ENCODE measurements around the gene ILF2. TPM values are rescaled to one million over a fixed set of nuclear protein-coding genes. Genes with fewer than 3 reads are reported as not detected.

ILF2 gene
- polyA plus RNA-seq, 1 experiment = 182 TPM

GRCh38 chr1:153614906-153615305 lies 55.9 kb downstream of the ILF2 start:
- TF ChIP-seq CTCF (IDR thresholded peaks at IDR 0.05; ENCODE audit: insufficient read depth, low read depth, low read length) = no peak
- 0 out of 2 replicates have a peak, but pooled peaks cover 1% of the 10 kb centered on the region for H3K36me3 ChIP-seq (ENCODE audit: control insufficient read depth, insufficient read depth, low read length)
- POLR2A ChIA-PET = interaction anchor here (1.0 kb wide), 1 partner anchor 19 kb away, joined by 3 read pairs; the partner anchor contains the start of gene CHTOP
- CTCF ChIA-PET = interaction anchor here (0.9 to 11.6 kb wide), 9 partner anchors 11 to 133 kb away, joined by 3 to 194 read pairs (median 5); partner anchors contain the start of genes S100A1 and S100A13
- H3K4me3 ChIP-seq (ENCODE audit: low read depth, low read length) = no peak overlapping the region
- H3K27me3 ChIP-seq (ENCODE audit: control insufficient read depth, insufficient read depth, low read length) = no peaks in the 10 kb centered on the region
- no peak for DNase-seq (ENCODE audit: low read depth)

GRCh38 chr1:153614189-153614900 lies 56.4 kb downstream of the ILF2 start:
- peak; percentile 32 for TF ChIP-seq CTCF (IDR thresholded peaks at IDR 0.05; ENCODE audit: insufficient read depth, low read depth, low read length)
- ChIA-PET POLR2A (interaction anchor here (1.0 to 3.5 kb wide), 2 partner anchors 13 to 19 kb away, joined by 3 to 20 read pairs; partner anchors contain the start of genes CHTOP and S100A13), CTCF (interaction anchor here (0.7 to 11.6 kb wide), 10 partner anchors 13 to 1580 kb away, joined by 3 to 194 read pairs (median 4); partner anchors contain the start of genes S100A1 and S100A13)
- Histone ChIP-seq H3K4me3 (ENCODE audit: low read depth, low read length) (no peak overlapping the region), H3K27me3 (ENCODE audit: control insufficient read depth, insufficient read depth, low read length) (no peaks in the 10 kb centered on the region), H3K36me3 (ENCODE audit: control insufficient read depth, insufficient read depth, low read length) (0 out of 2 replicates have a peak, but pooled peaks cover 1% of the 10 kb centered on the region)
- no peak for DNase-seq (ENCODE audit: low read depth)

- Histone ChIP-seq H3K36me3 (ENCODE audit: control insufficient read depth, insufficient read depth, low read length) (no peaks in the 10 kb centered on the region), H3K4me3 (ENCODE audit: low read depth, low read length) (peak overlapping the region; percentile 72), H3K27me3 (ENCODE audit: control insufficient read depth, insufficient read depth, low read length) (no peaks in the 10 kb centered on the region)
- ChIA-PET POLR2A (interaction anchor here (3.5 kb wide), 1 partner anchor 14 kb away, joined by 20 read pairs; the partner anchor contains the start of gene S100A13), CTCF (interaction anchor here (0.7 to 11.6 kb wide), 8 partner anchors 10 to 1581 kb away, joined by 3 to 194 read pairs (median 6); partner anchors contain the start of genes S100A1 and S100A13)
- TF ChIP-seq CTCF (IDR thresholded peaks at IDR 0.05; ENCODE audit: insufficient read depth, low read depth, low read length) = no peak
- no peak for DNase-seq (ENCODE audit: low read depth)
Measured at GRCh38 chr1:153613406-153613805, 57.4 kb downstream of the ILF2 start.

GRCh38 chr1:153612755-153613331 lies 58.0 kb downstream of the ILF2 start, which contains the start of gene S100A16:
Gene S100A16, minus strand, starts transcription at chr1:153613137. Its CDS starts 4,986 bp downstream, at chr1:153608151.
- ChIA-PET POLR2A (interaction anchor here (0.5 to 3.5 kb wide), 4 partner anchors 9 to 61 kb away, joined by 3 to 20 read pairs (median 8); partner anchors contain the start of genes CHTOP and S100A13), CTCF (interaction anchor here (0.9 to 11.6 kb wide), 7 partner anchors 9 to 147 kb away, joined by 3 to 194 read pairs (median 6); partner anchors contain the start of genes S100A1 and S100A13)
- DNase-seq (ENCODE audit: low read depth) = no peak
- TF ChIP-seq CTCF (IDR thresholded peaks at IDR 0.05; ENCODE audit: insufficient read depth, low read depth, low read length) = no peak
- Histone ChIP-seq H3K36me3 (ENCODE audit: control insufficient read depth, insufficient read depth, low read length) (peaks cover 3% of the 10 kb centered on the region), H3K4me3 (ENCODE audit: low read depth, low read length) (peak within 1 kb of the TSS; percentile 72), H3K27me3 (ENCODE audit: control insufficient read depth, insufficient read depth, low read length) (no peaks in the 10 kb centered on the region)

Measured in BJ (cell line).